Skin of body (tissue), 1 donor: Measurements from ENCODE around the gene HNRNPA0. TPM values are rescaled to one million over a fixed set of nuclear protein-coding genes. Genes with fewer than 3 reads are reported as not detected.

Experiments used
- total RNA-seq: library from RNA; depleted of rRNA; stranded (reverse); fragments of >200 nt; gene quantifications from one replicate; pipeline ENCODE4 v1.2.3, GENCODE V29; 2014

Gene HNRNPA0
- total RNA-seq, 1 donor from 2014 or later, result 17.8 TPM

Other genes starting within 250 kb of the HNRNPA0 start
- gene KLHL3, start 18.3 kb downstream of the HNRNPA0 start, total RNA-seq, result 6.2 TPM
- 26.8 TPM for gene MYOT, start 113.5 kb upstream of the HNRNPA0 start, total RNA-seq
- 0.10 TPM for gene PKD2L2, start 135.1 kb upstream of the HNRNPA0 start, total RNA-seq